DND-41 (cell line): ENCODE measurements around the gene KPNA3.

ENCODE experiments used
- EZH2 ChIP-seq: IDR thresholded peaks from 3 replicates; pipeline ENCODE4 v1.6.1; 2012; ENCODE audit warnings: borderline replicate concordance, low read depth, mild to moderate bottlenecking, moderate library complexity, low read length, inconsistent platforms; ENCODE audit not compliant: severe bottlenecking
- TF ChIP-seq, protein P1 (sequence below): IDR thresholded peaks from 2 replicates; pipeline ENCODE4 v1.5.1; 2012; ENCODE audit warnings: borderline replicate concordance, low read length, moderate library complexity, mild to moderate bottlenecking; ENCODE audit not compliant: poor library complexity, severe bottlenecking; ENCODE audit errors: extremely low read depth

DNA sequence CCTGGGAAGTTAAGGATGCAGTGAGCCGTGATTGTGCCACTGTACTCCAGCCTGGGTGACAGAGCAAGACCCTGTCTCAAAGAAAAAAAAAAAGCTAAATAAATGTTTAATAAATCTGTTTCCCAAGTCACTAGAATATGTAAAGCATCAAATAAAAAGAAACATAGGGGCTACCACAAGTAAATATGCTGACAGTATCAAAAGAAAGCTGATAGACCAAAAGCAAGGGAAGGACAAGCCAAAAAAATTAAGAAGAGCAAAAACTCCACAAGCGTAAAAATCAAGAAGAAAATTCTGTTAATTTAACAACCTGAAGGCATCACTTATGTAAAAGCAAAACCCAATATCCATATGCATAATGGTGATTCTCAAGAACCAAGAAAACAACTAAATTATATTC is 9.7 kb downstream of the KPNA3 start:
- TF ChIP-seq EZH2, result no peak
- TF ChIP-seq, protein P1, sequence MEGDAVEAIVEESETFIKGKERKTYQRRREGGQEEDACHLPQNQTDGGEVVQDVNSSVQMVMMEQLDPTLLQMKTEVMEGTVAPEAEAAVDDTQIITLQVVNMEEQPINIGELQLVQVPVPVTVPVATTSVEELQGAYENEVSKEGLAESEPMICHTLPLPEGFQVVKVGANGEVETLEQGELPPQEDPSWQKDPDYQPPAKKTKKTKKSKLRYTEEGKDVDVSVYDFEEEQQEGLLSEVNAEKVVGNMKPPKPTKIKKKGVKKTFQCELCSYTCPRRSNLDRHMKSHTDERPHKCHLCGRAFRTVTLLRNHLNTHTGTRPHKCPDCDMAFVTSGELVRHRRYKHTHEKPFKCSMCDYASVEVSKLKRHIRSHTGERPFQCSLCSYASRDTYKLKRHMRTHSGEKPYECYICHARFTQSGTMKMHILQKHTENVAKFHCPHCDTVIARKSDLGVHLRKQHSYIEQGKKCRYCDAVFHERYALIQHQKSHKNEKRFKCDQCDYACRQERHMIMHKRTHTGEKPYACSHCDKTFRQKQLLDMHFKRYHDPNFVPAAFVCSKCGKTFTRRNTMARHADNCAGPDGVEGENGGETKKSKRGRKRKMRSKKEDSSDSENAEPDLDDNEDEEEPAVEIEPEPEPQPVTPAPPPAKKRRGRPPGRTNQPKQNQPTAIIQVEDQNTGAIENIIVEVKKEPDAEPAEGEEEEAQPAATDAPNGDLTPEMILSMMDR, result no peak
